Type B pancreatic cell (in vitro differentiated cells): ENCODE results near the gene CYP26B1. TPM values are rescaled to one million over a fixed set of nuclear protein-coding genes. Genes with fewer than 3 reads are reported as not detected.

Experiments used
- DNase-seq: peaks from one replicate; pipeline ENCODE4 v3.0.0; 2021; ENCODE audit warnings: mixed read lengths; ENCODE audit not compliant: unreplicated experiment; ENCODE audit errors: extremely low spot score
- H3K27ac Mint-ChIP-seq: 2 replicates; pipeline ENCODE4 v1.8.0; 2021; ENCODE audit warnings: mild to moderate bottlenecking, mixed read lengths
- H3K27me3 Mint-ChIP-seq: 2 replicates; pipeline ENCODE4 v1.8.0; 2021; ENCODE audit warnings: mixed read lengths
- H3K36me3 Mint-ChIP-seq: 2 replicates; pipeline ENCODE4 v1.8.0; 2021; ENCODE audit warnings: mixed read lengths
- H3K4me1 Mint-ChIP-seq: one replicate; pipeline ENCODE4 v1.8.0; 2021; ENCODE audit warnings: mixed read lengths; ENCODE audit not compliant: unreplicated experiment
- H3K4me3 Mint-ChIP-seq: 2 replicates; pipeline ENCODE4 v1.8.0; 2021; ENCODE audit warnings: mild to moderate bottlenecking, mixed read lengths
- H3K9me3 Mint-ChIP-seq: 2 replicates; pipeline ENCODE4 v1.8.0; 2021; ENCODE audit warnings: mixed read lengths
- CTCF ChIP-seq: fragments of 200-600 bp; sonication (generic); conservative IDR thresholded peaks from 2 replicates; pipeline ENCODE4 v1.5.0; 2021; ENCODE audit warnings: antibody characterized with exemption, mild to moderate bottlenecking
- total RNA-seq: library from RNA; stranded (reverse); gene quantifications from 2 replicates; pipeline ENCODE4 v1.2.1, GENCODE V29; 2021; ENCODE audit warnings: low replicate concordance

The CYP26B1 gene
- total RNA-seq, 1 donor from 2014 or later, result 23.6 TPM

- Mint-ChIP-seq H3K4me1 (peaks cover 8% of the 10 kb centered on the region), H3K27me3 (no peaks in the 10 kb centered on the region), H3K9me3 (peaks cover 10% of the 10 kb centered on the region), H3K4me3 (no peak overlapping the region), H3K27ac (no peak overlapping the region), H3K36me3 (no peaks in the 10 kb centered on the region)
- DNase-seq, result peak; percentile 63
- TF ChIP-seq CTCF, result no peak
Measured at GRCh38 chr2:72113847-72114692, 33.6 kb downstream of the CYP26B1 start.

GRCh38 chr2:72112981-72113846 is 34.4 kb downstream of the CYP26B1 start:
- peak; percentile 65 for DNase-seq
- Mint-ChIP-seq H3K9me3 (peaks cover 10% of the 10 kb centered on the region), H3K4me3 (no peak overlapping the region), H3K4me1 (peaks cover 8% of the 10 kb centered on the region), H3K36me3 (no peaks in the 10 kb centered on the region), H3K27ac (no peak overlapping the region), H3K27me3 (no peaks in the 10 kb centered on the region)
- TF ChIP-seq CTCF, result no peak

GRCh38 chr2:72112401-72112800 is 35.3 kb downstream of the CYP26B1 start:
- Mint-ChIP-seq H3K27me3 (no peaks in the 10 kb centered on the region), H3K4me1 (peaks cover 8% of the 10 kb centered on the region), H3K27ac (no peak overlapping the region), H3K4me3 (no peak overlapping the region), H3K9me3 (peaks cover 10% of the 10 kb centered on the region), H3K36me3 (no peaks in the 10 kb centered on the region)
- DNase-seq, result no peak
- TF ChIP-seq CTCF, result no peak

- Mint-ChIP-seq H3K4me3 (no peak overlapping the region), H3K27me3 (peaks cover 4% of the 10 kb centered on the region), H3K36me3 (no peaks in the 10 kb centered on the region), H3K27ac (no peak overlapping the region), H3K9me3 (peaks cover 10% of the 10 kb centered on the region), H3K4me1 (peaks cover 3% of the 10 kb centered on the region)
- TF ChIP-seq CTCF, result no peak
- DNase-seq, result peak; percentile 44
Measured at GRCh38 chr2:72111061-72111460, 36.6 kb downstream of the CYP26B1 start.

- no peak overlapping the region for H3K27ac Mint-ChIP-seq
Measured at GRCh38 chr2:72109904-72110303, 37.8 kb downstream of the CYP26B1 start.

More at GRCh38 chr2:72109904-72110303, 37.8 kb downstream of the CYP26B1 start:
- Mint-ChIP-seq H3K36me3 (no peaks in the 10 kb centered on the region), H3K27me3 (peaks cover 7% of the 10 kb centered on the region), H3K4me1 (no peaks in the 10 kb centered on the region), H3K9me3 (peaks cover 10% of the 10 kb centered on the region), H3K4me3 (no peak overlapping the region)
- peak; percentile 62 for DNase-seq
- TF ChIP-seq CTCF, result no peak
